DND-41 (cell line): ENCODE measurements around the gene MCTP1.

ENCODE experiments used
- EZH2 ChIP-seq: IDR thresholded peaks from 3 replicates; pipeline ENCODE4 v1.6.1; 2012; ENCODE audit warnings: borderline replicate concordance, low read depth, mild to moderate bottlenecking, moderate library complexity, low read length, inconsistent platforms; ENCODE audit not compliant: severe bottlenecking
- TF ChIP-seq, protein P1 (sequence below): IDR thresholded peaks from 2 replicates; pipeline ENCODE4 v1.5.1; 2012; ENCODE audit warnings: borderline replicate concordance, low read length, moderate library complexity, mild to moderate bottlenecking; ENCODE audit not compliant: poor library complexity, severe bottlenecking; ENCODE audit errors: extremely low read depth

DNA sequence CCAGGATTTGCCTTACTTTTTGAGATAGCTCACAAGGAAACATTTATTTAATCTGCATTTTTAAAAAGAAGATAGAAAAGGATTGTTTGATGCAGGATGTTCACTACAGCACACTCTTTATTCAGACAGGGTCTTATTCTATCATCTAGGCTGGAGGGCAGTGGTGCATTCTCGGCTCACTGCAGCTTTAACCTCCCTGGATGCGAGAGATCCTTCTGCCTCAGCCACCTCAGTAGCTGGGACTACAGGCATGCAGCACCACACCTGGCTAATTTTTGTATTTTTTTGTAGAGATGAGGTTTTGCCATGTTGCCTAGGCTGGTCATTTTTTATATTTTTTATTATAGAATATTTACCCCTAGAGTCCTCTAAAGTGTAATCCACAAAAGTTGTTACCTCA, 221.4 kb downstream of the MCTP1 start:
- TF ChIP-seq, protein P1, sequence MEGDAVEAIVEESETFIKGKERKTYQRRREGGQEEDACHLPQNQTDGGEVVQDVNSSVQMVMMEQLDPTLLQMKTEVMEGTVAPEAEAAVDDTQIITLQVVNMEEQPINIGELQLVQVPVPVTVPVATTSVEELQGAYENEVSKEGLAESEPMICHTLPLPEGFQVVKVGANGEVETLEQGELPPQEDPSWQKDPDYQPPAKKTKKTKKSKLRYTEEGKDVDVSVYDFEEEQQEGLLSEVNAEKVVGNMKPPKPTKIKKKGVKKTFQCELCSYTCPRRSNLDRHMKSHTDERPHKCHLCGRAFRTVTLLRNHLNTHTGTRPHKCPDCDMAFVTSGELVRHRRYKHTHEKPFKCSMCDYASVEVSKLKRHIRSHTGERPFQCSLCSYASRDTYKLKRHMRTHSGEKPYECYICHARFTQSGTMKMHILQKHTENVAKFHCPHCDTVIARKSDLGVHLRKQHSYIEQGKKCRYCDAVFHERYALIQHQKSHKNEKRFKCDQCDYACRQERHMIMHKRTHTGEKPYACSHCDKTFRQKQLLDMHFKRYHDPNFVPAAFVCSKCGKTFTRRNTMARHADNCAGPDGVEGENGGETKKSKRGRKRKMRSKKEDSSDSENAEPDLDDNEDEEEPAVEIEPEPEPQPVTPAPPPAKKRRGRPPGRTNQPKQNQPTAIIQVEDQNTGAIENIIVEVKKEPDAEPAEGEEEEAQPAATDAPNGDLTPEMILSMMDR = no peak
- no peak for TF ChIP-seq EZH2
